Calu3 (cell line): ENCODE data around the gene FRMD3. TPM values are rescaled to one million over a fixed set of nuclear protein-coding genes. Genes with fewer than 3 reads are reported as not detected.

Source experiments
- BruUV-seq: library from RNA; stranded (reverse); fragments of 400-500 nt; replicated peaks from 2 replicates; lab custom pipeline; 2021; lab: Mats Ljungman, UMichigan
- CTCF ChIA-PET: fragments of 300-600 bp; sonication (Branson Sonifier 250); formaldehyde crosslinking; loops from one replicate; lab custom pipeline; 2022; ENCODE audit warnings: antibody characterized with exemption; lab: Charles Lee
- DNase-seq: peaks from one replicate; pipeline ENCODE4 v3.0.0; 2022
- H3K27ac Mint-ChIP-seq: one replicate; pipeline ENCODE4 v1.8.0; 2022; ENCODE audit warnings: mixed read lengths; ENCODE audit not compliant: unreplicated experiment
- H3K27me3 Mint-ChIP-seq: one replicate; pipeline ENCODE4 v1.8.0; 2022; ENCODE audit warnings: mixed read lengths; ENCODE audit not compliant: unreplicated experiment
- H3K36me3 Mint-ChIP-seq: one replicate; pipeline ENCODE4 v1.8.0; 2022; ENCODE audit warnings: mild to moderate bottlenecking, moderate library complexity, mixed read lengths; ENCODE audit not compliant: insufficient read depth, unreplicated experiment
- H3K4me1 Mint-ChIP-seq: one replicate; pipeline ENCODE4 v1.8.0; 2022; ENCODE audit warnings: mild to moderate bottlenecking, low read depth, mixed read lengths; ENCODE audit not compliant: unreplicated experiment
- H3K4me3 Mint-ChIP-seq: one replicate; pipeline ENCODE4 v1.8.0; 2022; ENCODE audit warnings: mild to moderate bottlenecking, low read depth, moderate library complexity, mixed read lengths; ENCODE audit not compliant: unreplicated experiment
- H3K9me3 Mint-ChIP-seq: one replicate; pipeline ENCODE4 v1.8.0; 2022; ENCODE audit warnings: low read depth, mixed read lengths; ENCODE audit not compliant: unreplicated experiment
- intact Hi-C: fragments of 100-400 bp; cut with micrococcal nuclease; formaldehyde crosslinking; loops from one replicate; pipeline ENCODE4 v1.10.0; 2022; ENCODE audit not compliant: unreplicated experiment
- total RNA-seq: library from RNA; stranded (reverse); gene quantifications from 2 replicates; pipeline ENCODE4 v1.2.3, GENCODE V29; 2022
- TF ChIP-seq, protein P1 (sequence below): fragments of 200-600 bp; IDR thresholded peaks from one replicate; pipeline ENCODE4 v1.8.0; 2022; ENCODE audit warnings: antibody characterized with exemption; ENCODE audit not compliant: unreplicated experiment

The FRMD3 gene
- total RNA-seq, 1 experiment from 2014 or later = 0.38 TPM

DNA sequence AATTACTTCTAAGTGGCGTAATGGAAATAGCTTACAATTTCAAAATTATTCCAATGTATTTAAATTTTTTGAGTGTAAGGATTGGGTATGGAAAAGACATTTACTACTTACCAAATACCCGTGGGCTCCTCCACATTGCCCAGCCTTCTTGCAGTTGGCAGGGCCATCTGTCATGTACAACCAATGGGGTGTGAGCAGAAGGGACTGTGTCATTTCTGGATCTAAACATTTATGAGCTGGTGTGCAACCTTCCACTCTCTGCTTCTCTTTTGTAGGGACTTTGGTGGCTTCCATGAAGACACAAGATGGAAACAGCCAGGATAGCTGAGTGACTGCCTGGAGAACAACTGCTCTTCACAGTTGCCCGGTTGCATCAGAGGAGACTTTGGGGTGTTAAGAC, 40.8 kb downstream of the FRMD3 start:
- Mint-ChIP-seq H3K27ac (no peak overlapping the region), H3K36me3 (no peaks in the 10 kb centered on the region), H3K4me3 (no peak overlapping the region), H3K27me3 (no peaks in the 10 kb centered on the region), H3K4me1 (no peaks in the 10 kb centered on the region), H3K9me3 (no peaks in the 10 kb centered on the region)
- TF ChIP-seq, protein P1, sequence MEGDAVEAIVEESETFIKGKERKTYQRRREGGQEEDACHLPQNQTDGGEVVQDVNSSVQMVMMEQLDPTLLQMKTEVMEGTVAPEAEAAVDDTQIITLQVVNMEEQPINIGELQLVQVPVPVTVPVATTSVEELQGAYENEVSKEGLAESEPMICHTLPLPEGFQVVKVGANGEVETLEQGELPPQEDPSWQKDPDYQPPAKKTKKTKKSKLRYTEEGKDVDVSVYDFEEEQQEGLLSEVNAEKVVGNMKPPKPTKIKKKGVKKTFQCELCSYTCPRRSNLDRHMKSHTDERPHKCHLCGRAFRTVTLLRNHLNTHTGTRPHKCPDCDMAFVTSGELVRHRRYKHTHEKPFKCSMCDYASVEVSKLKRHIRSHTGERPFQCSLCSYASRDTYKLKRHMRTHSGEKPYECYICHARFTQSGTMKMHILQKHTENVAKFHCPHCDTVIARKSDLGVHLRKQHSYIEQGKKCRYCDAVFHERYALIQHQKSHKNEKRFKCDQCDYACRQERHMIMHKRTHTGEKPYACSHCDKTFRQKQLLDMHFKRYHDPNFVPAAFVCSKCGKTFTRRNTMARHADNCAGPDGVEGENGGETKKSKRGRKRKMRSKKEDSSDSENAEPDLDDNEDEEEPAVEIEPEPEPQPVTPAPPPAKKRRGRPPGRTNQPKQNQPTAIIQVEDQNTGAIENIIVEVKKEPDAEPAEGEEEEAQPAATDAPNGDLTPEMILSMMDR = no peak
- BruUV-seq = no TSS peak
- intact Hi-C loops = no loop called here
- CTCF ChIA-PET = no interaction called here
- DNase-seq = no peak

DNA sequence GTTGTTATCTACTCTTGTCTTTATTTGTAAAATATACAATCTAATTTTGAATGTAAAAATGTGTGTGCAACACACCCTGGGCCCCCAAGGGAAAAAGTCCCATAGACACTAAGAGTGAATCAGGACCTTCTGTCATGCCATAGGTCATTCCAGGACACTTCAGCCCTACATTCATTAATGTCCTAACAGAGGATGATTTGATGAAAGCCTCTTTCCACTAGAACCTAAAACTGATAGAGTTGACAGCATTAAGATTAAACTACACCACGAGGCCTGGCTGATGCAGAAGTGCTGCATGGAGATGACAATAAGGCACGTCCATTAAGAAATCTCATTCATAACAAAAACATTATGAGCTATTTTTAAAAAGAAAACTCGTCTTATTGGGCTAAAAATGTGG, 46.2 kb downstream of the FRMD3 start:
- no TSS peak for BruUV-seq
- intact Hi-C loops = no loop called here
- CTCF ChIA-PET = no interaction called here
- Mint-ChIP-seq H3K36me3 (no peaks in the 10 kb centered on the region), H3K4me1 (no peaks in the 10 kb centered on the region), H3K27ac (no peak overlapping the region), H3K27me3 (no peaks in the 10 kb centered on the region), H3K4me3 (no peak overlapping the region), H3K9me3 (no peaks in the 10 kb centered on the region)
- DNase-seq = no peak
- TF ChIP-seq, protein P1 = no peak

DNA sequence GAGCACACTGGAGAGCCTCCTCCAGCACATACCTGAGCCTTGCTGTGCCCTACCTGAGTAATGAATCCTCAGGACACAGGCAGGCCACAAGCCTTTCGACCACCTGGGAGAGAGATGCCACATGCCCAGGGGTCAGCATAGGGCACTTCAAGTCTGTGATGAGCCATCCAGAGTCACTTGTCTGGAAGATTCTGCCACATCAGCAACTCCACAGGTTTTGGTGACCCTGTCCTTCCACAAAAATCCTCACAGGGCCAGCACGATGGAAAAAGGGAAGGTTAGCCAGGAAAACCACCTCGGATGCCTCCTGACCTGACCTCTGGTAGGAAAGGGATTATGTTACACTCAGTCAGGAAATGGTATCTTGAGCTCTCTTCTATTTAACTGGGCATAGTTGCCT, 46.8 kb downstream of the FRMD3 start:
- Mint-ChIP-seq H3K36me3 (no peaks in the 10 kb centered on the region), H3K4me1 (no peaks in the 10 kb centered on the region), H3K4me3 (no peak overlapping the region), H3K27ac (no peak overlapping the region), H3K9me3 (no peaks in the 10 kb centered on the region), H3K27me3 (no peaks in the 10 kb centered on the region)
- TF ChIP-seq, protein P1 = no peak
- BruUV-seq = no TSS peak
- intact Hi-C loops = no loop called here
- no peak for DNase-seq
- CTCF ChIA-PET = no interaction called here

DNA sequence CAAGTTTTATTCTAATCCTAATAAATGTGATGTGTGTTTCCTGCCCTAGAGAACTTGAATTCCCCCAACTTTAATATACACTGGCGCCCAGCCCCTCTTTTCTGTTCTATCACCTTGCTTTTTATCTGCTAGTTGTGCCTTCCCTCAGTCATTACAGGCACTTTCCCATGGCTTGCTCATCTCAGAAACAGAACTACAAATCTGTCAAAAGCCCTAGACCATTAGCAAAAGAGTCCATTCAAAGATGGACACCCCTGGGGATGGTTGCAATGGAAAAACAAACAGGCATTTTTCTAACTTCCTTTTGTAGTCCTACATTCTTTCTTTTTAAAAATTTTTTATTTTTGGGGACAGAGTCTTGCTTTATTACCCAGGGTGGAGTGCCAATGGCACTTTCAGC, 48.2 kb downstream of the FRMD3 start:
- no peaks in the 10 kb centered on the region for H3K9me3 Mint-ChIP-seq

More for the DNA sequence above, 48.2 kb downstream of the FRMD3 start:
- TF ChIP-seq, protein P1 = no peak
- no peaks in the 10 kb centered on the region for H3K36me3 Mint-ChIP-seq
- CTCF ChIA-PET = no interaction called here
- H3K4me3 Mint-ChIP-seq = no peak overlapping the region
- intact Hi-C loops = no loop called here
- no peak overlapping the region for H3K27ac Mint-ChIP-seq
- no TSS peak for BruUV-seq
- H3K4me1 Mint-ChIP-seq = no peaks in the 10 kb centered on the region
- no peak for DNase-seq
- H3K27me3 Mint-ChIP-seq = no peaks in the 10 kb centered on the region
